CD14-positive monocyte (primary cell): Measurements from ENCODE around the gene PISD. TPM values are rescaled to one million over a fixed set of nuclear protein-coding genes. Genes with fewer than 3 reads are reported as not detected.

Experiments used
- DNase-seq, 3 donors: peaks; one replicate each; pipeline ENCODE4 v3.0.0-alpha.2; 2011 to 2022
- H2AFZ ChIP-seq: 2 replicates; pipeline ENCODE4 v1.6.0; 2012; ENCODE audit warnings: mild to moderate bottlenecking, low read depth, low read length, inconsistent platforms; ENCODE audit not compliant: insufficient read depth, poor library complexity, severe bottlenecking
- H3K27ac ChIP-seq, 2 donors: 1 replicate in 1 of 2; 2 replicates in 1 of 2; pipeline ENCODE4 v1.5.1; 2012 to 2013; ENCODE audit warnings: low read length in 2 of 2, control low read depth in 1 of 2, inconsistent platforms in 1 of 2, low read depth in 1 of 2, mild to moderate bottlenecking in 1 of 2
- H3K27me3 ChIP-seq, 2 donors: one replicate each; pipeline versions ENCODE4 v1.6.0 to v1.6.1; 2011 to 2013; ENCODE audit warnings: low read length in 2 of 2; ENCODE audit not compliant: control insufficient read depth in 2 of 2, insufficient read depth in 2 of 2
- H3K36me3 ChIP-seq, 2 donors: replicated peaks in 1 of 2; 1 replicate in 1 of 2; 2 replicates in 1 of 2; pipeline versions ENCODE4 v1.5.1 to v1.6.1; 2012 to 2013; ENCODE audit warnings: low read length in 2 of 2, control low read depth in 1 of 2, inconsistent platforms in 1 of 2, mild to moderate bottlenecking in 1 of 2; ENCODE audit not compliant: insufficient read depth in 2 of 2, control insufficient read depth in 1 of 2
- H3K4me1 ChIP-seq, 2 donors: 1 replicate in 1 of 2; 2 replicates in 1 of 2; pipeline versions ENCODE4 v1.5.1 to v1.6.1; 2012 to 2013; ENCODE audit warnings: low read length in 2 of 2, control low read depth in 1 of 2, inconsistent platforms in 1 of 2, mild to moderate bottlenecking in 1 of 2, moderate library complexity in 1 of 2; ENCODE audit not compliant: insufficient read depth in 2 of 2, control insufficient read depth in 1 of 2
- H3K4me2 ChIP-seq: replicated peaks from 2 replicates; pipeline ENCODE3; 2012; ENCODE audit warnings: low read length, moderate library complexity, mild to moderate bottlenecking; ENCODE audit not compliant: poor library complexity, severe bottlenecking; ENCODE audit errors: extremely low read depth
- H3K4me3 ChIP-seq, 3 experiments: fragments of 200-600 bp in 1 of 3; sonication (generic) in 1 of 3; replicated peaks in 1 of 3; 1 replicate in 2 of 3; 2 replicates in 1 of 3; pipeline ENCODE4 v1.5.1; 2011 to 2013; ENCODE audit warnings: low read length in 3 of 3, mild to moderate bottlenecking in 3 of 3, control low read depth in 2 of 3, low read depth in 2 of 3, inconsistent platforms in 1 of 3, moderate library complexity in 1 of 3
- H3K79me2 ChIP-seq: 2 replicates; pipeline ENCODE4 v1.6.0; 2012; ENCODE audit warnings: mild to moderate bottlenecking, control low read depth, inconsistent platforms, low read length, moderate library complexity; ENCODE audit not compliant: insufficient read depth
- H3K9ac ChIP-seq: 2 replicates; pipeline ENCODE4 v1.6.0; 2017; ENCODE audit warnings: low read length, mild to moderate bottlenecking; ENCODE audit not compliant: insufficient read depth, poor library complexity, severe bottlenecking
- H3K9me3 ChIP-seq, 2 donors: replicated peaks in 1 of 2; 1 replicate in 1 of 2; 2 replicates in 1 of 2; pipeline versions ENCODE4 v1.5.1 to v1.6.1; 2012 to 2013; ENCODE audit warnings: low read length in 2 of 2, control low read depth in 1 of 2; ENCODE audit not compliant: control insufficient read depth in 1 of 2, insufficient read depth in 1 of 2
- H4K20me1 ChIP-seq: 2 replicates; pipeline ENCODE4 v1.6.0; 2012; ENCODE audit warnings: mild to moderate bottlenecking, low read length, control low read depth, moderate library complexity; ENCODE audit not compliant: insufficient read depth
- H3K27ac Mint-ChIP-seq, 7 donors: one replicate each; pipeline ENCODE4 v1.8.0; 2020; ENCODE audit warnings: mild to moderate bottlenecking in 7 of 7, mixed read lengths in 7 of 7, moderate library complexity in 6 of 7, inconsistent platforms in 2 of 7
- H3K27me3 Mint-ChIP-seq, 3 donors: one replicate each; pipeline ENCODE4 v1.8.0; 2021 to 2022; ENCODE audit warnings: low read depth in 3 of 3, mild to moderate bottlenecking in 3 of 3, mixed read lengths in 3 of 3, moderate library complexity in 3 of 3, inconsistent platforms in 1 of 3
- H3K36me3 Mint-ChIP-seq, 2 donors: one replicate each; pipeline ENCODE4 v1.8.0; 2020; ENCODE audit warnings: mixed read lengths in 2 of 2, inconsistent platforms in 1 of 2, mild to moderate bottlenecking in 1 of 2
- H3K4me1 Mint-ChIP-seq: one replicate; pipeline ENCODE4 v1.8.0; 2020; ENCODE audit warnings: mild to moderate bottlenecking, mixed read lengths
- H3K4me3 Mint-ChIP-seq, 2 donors: one replicate each; pipeline ENCODE4 v1.8.0; 2020; ENCODE audit warnings: mild to moderate bottlenecking in 2 of 2, mixed read lengths in 2 of 2, moderate library complexity in 1 of 2
- H3K9me3 Mint-ChIP-seq, 7 donors: one replicate each; pipeline ENCODE4 v1.8.0; 2020 to 2022; ENCODE audit warnings: mixed read lengths in 7 of 7, mild to moderate bottlenecking in 6 of 7, moderate library complexity in 6 of 7, inconsistent platforms in 2 of 7
- WGBS: methylation state at CpG from one replicate; pipeline ENCODE4 v1.1.5; 2013; ENCODE audit warnings: missing lambda C conversion rate; ENCODE audit not compliant: insufficient coverage; 5-methylcytosine and 5-hydroxymethylcytosine counted together
- intact Hi-C, 2 donors: fragments of 100-400 bp; cut with micrococcal nuclease; formaldehyde crosslinking; loops; one replicate each; pipeline versions ENCODE4 v1.15.0 to v1.15.1; 2023
- polyA plus RNA-seq, 3 donors: library from polyadenylated mRNA; depleted of rRNA in 1 of 3; unstranded in 2 of 3; stranded (reverse) in 1 of 3; fragments of 300-500 nt in 2 of 3; fragments of >200 nt in 1 of 3; fragmentation: Illumina TruSeq in 2 of 3; gene quantifications; 1 replicate in 2 of 3; 2 replicates in 1 of 3; pipeline ENCODE4 v1.2.3, GENCODE V29; 2012 to 2021
- TF ChIP-seq, protein P1 (sequence below): fragments of 200-600 bp; IDR thresholded peaks from one replicate; pipeline ENCODE4 v1.8.0; 2022; ENCODE audit warnings: antibody characterized with exemption, mild to moderate bottlenecking

Gene PISD
- polyA plus RNA-seq, 3 donors, result 38.1 to 112 (median 45.3) TPM

DNA sequence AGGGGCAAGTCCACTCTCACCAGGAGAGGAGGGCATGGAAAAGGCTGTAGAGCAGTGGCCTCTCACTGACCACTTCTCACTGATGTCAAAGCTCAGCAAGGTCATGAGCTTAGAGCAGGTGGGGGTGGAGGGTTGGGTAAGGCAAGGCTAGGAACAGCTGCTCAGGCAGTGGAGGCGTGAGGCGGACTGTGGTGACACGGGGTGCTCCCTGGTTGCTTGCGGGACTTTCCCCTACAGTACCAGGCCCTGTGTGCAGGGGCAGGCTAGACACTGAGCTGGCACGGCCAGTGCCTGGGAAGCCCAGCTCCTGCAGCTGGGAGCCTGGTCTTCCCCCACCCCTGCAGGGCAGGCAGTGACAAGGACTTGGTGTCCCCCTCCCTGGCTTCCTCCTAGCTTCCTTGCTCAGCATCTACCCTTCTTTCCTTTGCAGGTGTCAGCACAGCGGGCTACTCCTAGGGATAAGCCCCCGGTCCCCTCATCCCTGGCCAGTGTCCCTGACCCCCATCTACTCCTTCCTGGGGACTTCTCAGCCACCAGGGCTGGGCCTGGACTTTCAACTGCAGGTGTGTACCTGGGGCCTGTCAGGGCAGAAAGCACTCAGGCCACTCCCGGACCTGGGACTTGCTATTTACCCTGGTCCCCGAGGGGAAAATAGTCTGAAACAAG is 45.6 kb downstream of the PISD start:
- H3K27ac Mint-ChIP-seq, result peak overlapping the region; percentile 35 to 91 (median 70)
- H3K27ac ChIP-seq, result peak overlapping the region; percentile 43 to 79
- TF ChIP-seq, protein P1, sequence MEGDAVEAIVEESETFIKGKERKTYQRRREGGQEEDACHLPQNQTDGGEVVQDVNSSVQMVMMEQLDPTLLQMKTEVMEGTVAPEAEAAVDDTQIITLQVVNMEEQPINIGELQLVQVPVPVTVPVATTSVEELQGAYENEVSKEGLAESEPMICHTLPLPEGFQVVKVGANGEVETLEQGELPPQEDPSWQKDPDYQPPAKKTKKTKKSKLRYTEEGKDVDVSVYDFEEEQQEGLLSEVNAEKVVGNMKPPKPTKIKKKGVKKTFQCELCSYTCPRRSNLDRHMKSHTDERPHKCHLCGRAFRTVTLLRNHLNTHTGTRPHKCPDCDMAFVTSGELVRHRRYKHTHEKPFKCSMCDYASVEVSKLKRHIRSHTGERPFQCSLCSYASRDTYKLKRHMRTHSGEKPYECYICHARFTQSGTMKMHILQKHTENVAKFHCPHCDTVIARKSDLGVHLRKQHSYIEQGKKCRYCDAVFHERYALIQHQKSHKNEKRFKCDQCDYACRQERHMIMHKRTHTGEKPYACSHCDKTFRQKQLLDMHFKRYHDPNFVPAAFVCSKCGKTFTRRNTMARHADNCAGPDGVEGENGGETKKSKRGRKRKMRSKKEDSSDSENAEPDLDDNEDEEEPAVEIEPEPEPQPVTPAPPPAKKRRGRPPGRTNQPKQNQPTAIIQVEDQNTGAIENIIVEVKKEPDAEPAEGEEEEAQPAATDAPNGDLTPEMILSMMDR, result no peak
- H3K4me2 ChIP-seq, result no peak overlapping the region
- H4K20me1 ChIP-seq, result peaks cover 67% of the 10 kb centered on the region
- H3K36me3 ChIP-seq, result peaks cover 48% of the 10 kb centered on the region in 2 donors
- H3K9me3 ChIP-seq, result no peaks in the 10 kb centered on the region
- intact Hi-C loops, result no loop called here
- H3K9me3 Mint-ChIP-seq, result no peaks in the 10 kb centered on the region
- peak overlapping the region; percentile 45 for H3K9ac ChIP-seq
- H2AFZ ChIP-seq, result no peak overlapping the region
- H3K4me1 ChIP-seq, result peaks cover 16 to 26% of the 10 kb centered on the region in 2 donors
- H3K36me3 Mint-ChIP-seq, result peaks cover 45 to 57% of the 10 kb centered on the region in 2 donors
- H3K79me2 ChIP-seq, result peaks cover 6% of the 10 kb centered on the region
- 64% methylated on average over 8 of the region's 9 CpGs for WGBS
- DNase-seq, result peak in 1 of 3 donors; percentile 58
- no peak overlapping the region for H3K4me3 ChIP-seq
- no peaks in the 10 kb centered on the region for H3K27me3 ChIP-seq
- H3K4me3 Mint-ChIP-seq, result no peak overlapping the region
- no peaks in the 10 kb centered on the region for H3K27me3 Mint-ChIP-seq
- peaks cover 32% of the 10 kb centered on the region for H3K4me1 Mint-ChIP-seq

DNA sequence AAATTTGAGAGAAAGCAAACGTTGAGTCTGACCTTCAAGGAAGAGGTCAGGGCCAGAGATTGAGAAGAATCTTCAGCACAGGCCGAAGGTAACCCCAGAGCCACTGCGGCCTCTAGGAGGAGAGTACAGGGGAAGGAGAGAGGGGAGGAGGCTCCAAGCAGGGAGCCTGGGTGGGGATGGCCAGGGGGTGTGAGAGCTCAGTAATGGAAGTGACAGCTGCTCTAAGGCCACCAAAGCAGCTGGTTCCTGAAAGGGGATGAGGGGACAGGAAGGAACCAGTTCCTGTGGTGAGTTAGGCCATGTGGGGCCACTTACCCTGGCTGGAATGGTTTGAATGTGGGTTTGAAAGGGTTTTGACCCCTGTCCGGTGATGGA is 46.1 kb downstream of the PISD start:
- peak overlapping the region; percentile 45 for H3K9ac ChIP-seq
- H3K36me3 ChIP-seq, result peaks cover 47% of the 10 kb centered on the region in 2 donors

More for the DNA sequence above, 46.1 kb downstream of the PISD start:
- H3K27ac Mint-ChIP-seq, result peak overlapping the region; percentile 65 to 91 (median 80)
- WGBS, result 48% methylated on average over 4 of the region's 4 CpGs
- Histone ChIP-seq H4K20me1 (peaks cover 62% of the 10 kb centered on the region), H3K27ac (peak overlapping the region; percentile 43 to 79), H3K9me3 (no peaks in the 10 kb centered on the region), H3K4me3 (no peak overlapping the region), H3K79me2 (peaks cover under 1% of the 10 kb centered on the region), H3K4me1 (peaks cover 16 to 26% of the 10 kb centered on the region in 2 donors), H3K4me2 (no peak overlapping the region), H3K27me3 (no peaks in the 10 kb centered on the region), H2AFZ (no peak overlapping the region)
- H3K9me3 Mint-ChIP-seq, result no peaks in the 10 kb centered on the region
- H3K36me3 Mint-ChIP-seq, result peaks cover 46 to 57% of the 10 kb centered on the region in 2 donors
- peak in 1 of 3 donors; percentile 21 for DNase-seq
- TF ChIP-seq, protein P1, result no peak
- intact Hi-C loops, result no loop called here
- H3K4me1 Mint-ChIP-seq, result peaks cover 32% of the 10 kb centered on the region
- H3K27me3 Mint-ChIP-seq, result no peaks in the 10 kb centered on the region
- H3K4me3 Mint-ChIP-seq, result no peak overlapping the region
